Measurements from ENCODE around the gene ACSM5.
"Not testable (repeated sequence)": the region's sequence is repeated elsewhere in the genome, so short reads cannot be mapped to it uniquely, and the experiment has no call there.

ACSM5 gene

DNA sequence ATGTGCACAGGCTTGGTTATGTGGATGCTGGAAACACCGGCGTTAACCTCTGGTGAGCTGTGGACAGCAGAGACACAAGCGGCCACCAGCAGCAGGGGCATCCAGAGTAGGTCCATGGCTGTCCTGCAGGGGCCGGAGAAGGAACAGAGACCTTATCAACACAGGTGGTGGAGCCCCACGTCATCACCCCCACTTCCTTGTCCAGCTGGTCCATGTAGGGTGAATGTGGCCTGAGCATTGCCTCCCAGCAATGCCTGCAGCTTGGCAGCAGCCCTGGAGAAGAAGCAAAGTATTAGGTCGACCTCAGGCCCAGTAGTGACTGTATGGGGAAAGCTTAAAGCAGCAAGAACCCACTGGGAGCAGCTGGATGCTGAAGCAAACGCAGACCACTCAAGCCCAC, 10.1 kb upstream of the ACSM5 start:
- no peak for DNase-seq (ENCODE audit: low spot score)

DNA sequence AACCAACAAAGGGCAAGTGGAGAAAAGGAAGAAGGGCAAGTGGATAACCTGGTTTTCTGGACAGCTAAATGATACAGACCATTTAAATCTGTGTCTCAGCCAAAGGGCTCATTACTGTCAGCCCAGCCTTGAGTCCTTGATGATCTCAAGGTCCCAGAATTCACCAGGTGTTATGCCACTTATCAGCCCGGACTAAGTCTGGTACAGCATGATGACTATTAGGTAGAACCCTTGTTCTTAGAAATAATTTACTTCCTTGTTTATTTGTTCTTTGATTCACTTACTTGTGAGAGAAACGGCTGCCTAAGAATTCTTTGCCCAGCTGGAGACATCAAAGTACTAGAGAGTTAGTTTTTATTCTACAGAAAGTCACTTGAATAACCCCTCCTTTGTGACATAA, 8.3 kb upstream of the ACSM5 start:
- no peak for DNase-seq (ENCODE audit: low spot score)

DNA sequence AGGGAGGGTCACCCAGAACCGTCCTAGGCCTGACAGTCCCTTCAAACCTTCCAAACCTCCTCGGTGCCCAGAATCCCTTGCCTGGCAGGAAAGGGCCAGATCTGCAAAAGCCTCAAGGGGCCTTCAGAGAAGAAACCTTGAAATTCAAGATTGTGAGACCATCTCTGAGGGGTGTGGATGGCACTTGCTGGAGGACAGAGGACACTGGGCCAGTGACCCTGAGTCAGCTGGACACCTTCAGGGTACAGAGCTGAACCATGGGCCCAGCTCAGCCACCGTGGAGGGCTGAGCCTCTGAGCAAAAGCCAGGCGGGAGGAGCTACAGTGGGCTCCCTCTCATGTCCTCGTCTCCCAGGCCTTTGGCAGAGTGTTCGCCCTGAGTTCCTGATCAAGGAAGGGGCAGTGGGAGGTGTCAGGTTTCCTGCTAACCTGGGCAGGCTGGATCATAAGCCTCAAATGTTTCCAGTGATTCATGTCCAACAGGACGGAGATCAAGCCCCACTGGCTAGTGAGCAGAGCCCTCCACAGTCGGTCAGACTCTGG, 7.8 kb upstream of the ACSM5 start:
- no peak for DNase-seq (ENCODE audit: low spot score)

DNA sequence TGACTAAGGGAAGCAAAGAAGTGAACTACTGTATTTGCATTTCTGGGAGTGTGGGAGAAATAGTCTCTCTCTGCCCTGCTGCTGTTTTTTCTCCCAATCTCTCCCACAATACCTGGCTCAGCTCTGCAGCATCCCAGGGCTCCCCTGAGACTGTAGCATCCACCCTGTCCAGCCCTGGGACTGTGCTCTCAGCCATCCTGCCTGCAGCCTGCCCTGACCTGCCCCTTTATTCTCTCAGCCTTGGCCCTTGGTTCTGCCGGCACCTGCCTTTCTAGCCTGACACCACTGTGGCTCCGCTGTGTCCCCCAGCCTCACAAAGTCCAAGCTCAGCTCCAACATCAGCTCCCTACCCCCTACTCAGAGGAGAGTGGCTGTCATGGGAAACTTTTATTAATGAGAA, 6.7 kb upstream of the ACSM5 start:
- DNase-seq (ENCODE audit: low spot score), result no peak

DNA sequence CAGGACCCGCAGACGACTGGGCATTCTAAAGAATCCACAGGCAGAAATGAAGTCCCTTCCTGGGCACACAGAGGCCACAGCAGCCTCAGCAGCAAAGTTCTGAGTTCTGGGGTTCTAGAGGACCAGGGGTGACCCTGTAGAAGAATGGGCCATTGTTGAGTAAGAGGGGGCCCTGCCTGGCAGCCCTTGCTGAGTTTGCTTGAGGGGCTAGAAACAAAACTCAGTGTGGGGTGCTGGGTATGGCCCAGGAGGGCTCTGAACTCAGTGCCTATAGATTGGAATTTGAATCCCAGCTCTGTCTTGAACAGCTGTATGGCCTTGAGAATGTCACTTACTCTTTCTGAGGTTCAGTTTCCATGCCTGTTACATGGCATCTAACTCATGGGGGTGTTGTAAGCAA, 4.7 kb upstream of the ACSM5 start, which contains the start of gene PDILT:
Gene PDILT (minus strand): TSS at position 101 of the 400 bp plus-strand sequence. CDS start 5,437 bp downstream, outside the sequence.
- no peak for DNase-seq (ENCODE audit: low spot score)

DNA sequence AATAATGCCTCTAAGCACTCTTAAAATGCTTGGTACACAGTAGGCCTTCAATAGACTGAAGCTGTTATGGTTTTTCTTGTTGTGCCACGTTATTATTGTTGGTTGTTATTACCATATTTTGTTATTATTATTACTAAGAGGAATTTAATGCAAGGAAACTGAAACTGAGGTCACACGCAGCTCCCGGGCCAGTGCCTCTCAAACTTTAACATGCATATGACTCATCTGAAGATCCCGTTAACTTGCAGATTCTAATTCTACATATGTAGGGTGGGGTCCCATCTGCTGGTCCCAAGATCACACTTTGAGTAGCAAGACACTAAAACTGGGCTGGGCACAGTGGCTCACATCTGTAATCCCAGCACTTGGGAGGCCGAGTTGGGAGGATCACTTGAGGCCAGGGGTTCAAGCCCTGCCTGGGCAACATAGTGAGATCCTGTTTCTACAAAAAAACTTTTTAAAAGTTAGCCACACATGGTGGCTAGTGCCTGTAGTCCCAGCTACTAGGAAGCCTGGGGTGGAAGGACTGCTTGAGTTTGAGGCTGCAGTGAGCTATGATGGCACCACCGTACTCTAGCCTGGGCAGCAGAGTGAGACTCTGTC, 888 bp downstream of the ACSM5 start:
- DNase-seq (ENCODE audit: low spot score), result no peak

DNA sequence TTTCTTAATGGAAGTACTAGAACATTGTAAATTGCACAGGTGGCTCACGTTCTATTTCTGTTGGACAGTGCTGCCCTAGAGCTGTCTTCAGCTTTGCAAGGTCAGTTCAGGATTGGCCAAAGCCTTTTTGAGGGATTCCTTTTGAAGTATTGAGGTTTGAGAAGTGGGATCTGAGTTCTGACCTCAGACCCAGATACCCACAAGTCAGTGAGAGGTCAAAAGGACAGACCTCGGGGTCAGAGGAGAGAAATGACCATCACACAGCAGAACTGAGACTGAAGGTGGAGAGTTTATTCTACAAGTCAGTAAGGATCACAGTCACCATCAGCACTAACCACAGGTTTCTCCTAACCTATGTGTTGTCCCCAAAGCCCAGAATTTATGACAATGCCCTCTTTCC, 1.7 kb downstream of the ACSM5 start:
- DNase-seq (ENCODE audit: low spot score), result no peak

DNA sequence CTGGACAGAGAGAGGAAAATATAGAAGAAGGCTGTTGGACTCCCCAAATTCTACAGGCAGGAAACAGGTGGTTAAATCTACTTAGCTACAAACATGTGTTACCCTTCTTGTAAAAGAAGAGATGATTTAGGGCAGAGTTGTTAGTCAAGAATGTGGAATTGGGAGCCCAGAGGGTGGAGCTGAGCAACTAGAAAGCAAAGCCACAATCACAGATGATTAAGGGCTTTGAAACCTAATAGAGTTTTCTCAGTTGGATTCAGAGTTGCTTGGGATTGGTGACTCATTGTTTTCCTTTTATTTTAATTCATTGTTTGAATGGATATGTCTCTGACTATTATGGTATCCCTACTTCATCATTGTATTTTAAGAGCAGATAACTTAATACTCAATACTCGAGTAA, 6.2 kb downstream of the ACSM5 start:
- no peak for DNase-seq (ENCODE audit: low spot score)

DNA sequence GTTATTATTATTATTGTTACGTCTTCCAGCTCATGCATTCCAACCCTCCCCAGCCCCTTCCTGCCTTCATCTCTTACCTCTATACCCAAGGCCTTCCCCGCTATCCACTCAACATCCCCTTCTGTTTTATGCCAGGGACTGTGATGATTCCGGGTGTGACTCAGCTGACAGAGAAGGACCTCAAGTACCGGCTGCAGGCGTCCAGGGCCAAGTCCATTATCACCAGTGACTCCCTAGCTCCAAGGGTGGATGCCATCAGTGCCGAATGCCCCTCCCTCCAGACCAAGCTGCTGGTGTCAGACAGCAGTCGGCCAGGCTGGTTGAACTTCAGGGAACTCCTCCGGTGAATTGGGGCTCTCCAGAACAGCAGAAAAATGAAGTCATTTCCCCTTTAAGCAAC, 9.8 kb downstream of the ACSM5 start:
- not testable (repeated sequence) for DNase-seq (ENCODE audit: low spot score)

DNA sequence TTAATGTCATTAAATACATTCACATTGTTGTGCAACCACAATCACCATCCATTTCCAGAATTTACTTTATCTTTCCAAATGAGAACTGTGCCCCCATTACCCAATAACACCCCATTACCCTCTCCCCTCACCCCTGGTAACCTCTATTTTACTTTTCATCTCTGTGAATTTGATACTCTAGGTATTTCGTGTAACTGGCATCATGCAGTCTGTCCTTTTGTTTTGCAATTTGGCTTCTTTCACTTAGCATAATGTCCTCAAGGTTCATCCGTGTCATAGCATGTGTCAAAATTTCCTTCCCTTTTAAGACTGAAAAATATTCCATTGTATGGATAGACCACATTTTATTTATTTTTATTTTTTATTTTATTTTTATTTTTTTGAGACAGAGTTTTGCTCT, 12.4 kb downstream of the ACSM5 start:
- DNase-seq (ENCODE audit: low spot score), result not testable (repeated sequence)

DNA sequence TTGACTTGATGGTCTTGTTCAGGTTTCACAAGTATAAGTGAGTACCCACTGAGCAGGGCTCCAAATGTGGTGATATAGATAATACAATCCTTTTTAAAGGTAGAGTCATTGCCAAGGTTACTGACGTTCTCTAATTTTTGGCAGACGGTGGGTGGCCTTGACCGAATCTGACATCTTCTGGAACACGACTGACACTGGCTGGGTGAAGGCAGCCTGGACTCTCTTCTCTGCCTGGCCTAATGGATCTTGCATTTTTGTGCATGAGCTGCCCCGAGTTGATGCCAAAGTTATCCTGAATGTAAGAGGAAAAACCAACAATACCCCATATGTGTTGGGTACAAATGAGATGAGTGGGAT, 14.4 kb downstream of the ACSM5 start:
- DNase-seq (ENCODE audit: low spot score), result not testable (repeated sequence)

DNA sequence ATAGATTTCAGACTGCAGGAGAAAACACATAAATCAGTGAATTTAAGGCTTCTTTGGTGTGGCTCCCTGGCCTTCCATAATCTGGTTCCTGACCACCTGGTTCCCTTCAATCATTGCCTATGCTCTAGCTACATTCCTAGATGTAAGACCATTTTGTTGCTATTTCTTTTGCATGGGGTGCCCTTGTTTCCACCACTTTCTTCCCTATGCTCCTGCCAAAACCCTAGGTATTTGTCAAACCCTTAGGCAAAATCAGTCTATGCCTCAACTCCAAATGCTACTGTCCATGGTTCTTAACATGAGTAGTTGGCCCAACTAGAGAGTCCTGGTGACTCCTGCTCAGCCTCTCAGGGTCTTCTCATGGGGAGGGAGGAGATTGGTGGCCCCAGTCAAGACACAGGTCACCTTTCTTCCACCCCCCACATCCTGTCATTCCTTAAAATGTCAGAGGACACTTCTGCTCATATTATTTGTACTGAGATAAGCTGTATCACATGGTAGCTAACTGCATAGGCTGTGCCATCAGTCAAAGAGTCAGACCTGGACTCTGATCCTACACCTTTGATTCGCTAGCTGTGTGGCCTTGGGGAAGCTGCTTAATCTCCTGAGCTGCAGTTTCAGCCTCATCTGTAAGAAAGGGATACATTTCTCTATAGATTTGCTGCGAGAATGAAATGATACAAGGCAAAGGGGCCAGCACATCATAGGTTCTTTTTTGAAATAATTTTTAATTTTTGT, 15.0 kb downstream of the ACSM5 start:
- DNase-seq (ENCODE audit: low spot score), result no peak

DNA sequence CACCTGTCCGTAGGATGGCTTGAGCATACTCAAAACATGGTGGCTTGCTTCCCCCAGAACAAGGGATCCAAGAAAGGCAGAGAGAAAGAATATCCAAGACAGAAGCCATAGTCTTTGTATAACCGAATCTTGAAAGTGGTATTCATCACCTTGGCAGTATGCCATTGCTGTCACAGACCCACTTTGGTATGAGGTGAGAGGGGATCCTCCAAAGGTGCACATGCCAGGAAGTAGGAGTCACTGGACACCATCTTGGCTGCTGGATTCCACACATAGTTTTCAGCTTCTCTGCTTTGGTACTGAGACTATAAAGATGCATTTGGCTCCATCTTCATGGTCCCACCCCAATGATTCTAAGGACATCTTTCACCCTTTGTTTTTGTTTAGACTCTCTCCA, 18.1 kb downstream of the ACSM5 start:
- DNase-seq (ENCODE audit: low spot score), result not testable (repeated sequence)

DNA sequence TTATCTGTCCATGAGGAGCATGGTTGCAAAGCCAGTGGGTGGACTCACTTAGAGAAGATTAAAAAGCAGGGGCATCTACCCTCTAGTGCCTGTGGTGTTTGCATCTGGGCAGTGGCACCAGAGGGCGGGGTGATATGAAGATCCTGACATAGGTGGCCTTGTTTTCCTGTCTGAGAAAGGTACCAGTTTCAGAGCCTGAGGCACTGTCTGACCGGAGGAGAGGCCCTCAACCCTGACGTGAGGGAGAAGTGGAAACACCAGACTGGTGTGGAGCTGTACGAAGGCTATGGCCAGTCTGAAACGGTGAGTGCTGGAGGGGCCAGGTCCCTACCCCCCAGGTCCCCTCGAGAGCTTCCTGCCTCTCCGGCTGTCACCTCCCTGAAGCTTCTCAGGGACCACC, 20.2 kb downstream of the ACSM5 start:
- DNase-seq (ENCODE audit: low spot score), result not testable (repeated sequence)

DNA sequence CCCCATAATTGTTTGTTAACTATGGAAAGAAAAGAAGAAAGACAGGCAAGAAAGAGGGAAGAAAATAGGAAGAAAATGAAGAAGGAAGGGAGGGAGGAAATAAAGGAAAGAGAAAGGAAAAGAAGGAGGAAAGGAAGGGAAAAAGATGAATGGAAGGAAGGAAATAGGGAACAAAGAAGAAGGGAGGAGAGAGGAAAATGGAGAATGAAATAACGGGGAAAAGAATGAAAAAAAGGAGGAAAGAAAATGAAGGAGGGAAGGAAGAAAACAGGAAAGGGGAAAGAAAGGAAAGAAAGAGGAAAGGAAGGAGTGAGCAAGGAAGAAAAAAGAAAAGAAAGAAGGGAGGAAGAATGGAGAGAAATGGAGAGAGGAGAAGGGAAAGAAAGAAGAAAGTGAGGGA, 21.1 kb downstream of the ACSM5 start:
- not testable (repeated sequence) for DNase-seq (ENCODE audit: low spot score)

DNA sequence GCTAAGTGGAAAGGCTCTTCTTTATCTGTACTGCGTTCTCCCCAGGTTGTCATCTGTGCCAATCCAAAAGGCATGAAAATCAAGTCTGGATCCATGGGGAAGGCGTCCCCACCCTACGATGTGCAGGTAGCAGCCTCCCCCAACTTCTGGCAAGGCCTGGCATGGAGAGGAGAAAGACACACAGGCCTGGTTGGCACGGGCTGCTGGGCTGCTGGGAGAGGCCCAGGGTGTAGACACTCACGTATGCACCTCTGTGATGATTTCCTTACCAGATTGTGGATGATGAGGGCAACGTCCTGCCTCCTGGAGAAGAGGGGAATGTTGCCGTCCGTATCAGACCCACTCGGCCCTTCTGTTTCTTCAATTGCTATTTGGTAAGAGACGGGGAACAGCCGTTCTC, 21.6 kb downstream of the ACSM5 start:
- no peak for DNase-seq (ENCODE audit: low spot score)

DNA sequence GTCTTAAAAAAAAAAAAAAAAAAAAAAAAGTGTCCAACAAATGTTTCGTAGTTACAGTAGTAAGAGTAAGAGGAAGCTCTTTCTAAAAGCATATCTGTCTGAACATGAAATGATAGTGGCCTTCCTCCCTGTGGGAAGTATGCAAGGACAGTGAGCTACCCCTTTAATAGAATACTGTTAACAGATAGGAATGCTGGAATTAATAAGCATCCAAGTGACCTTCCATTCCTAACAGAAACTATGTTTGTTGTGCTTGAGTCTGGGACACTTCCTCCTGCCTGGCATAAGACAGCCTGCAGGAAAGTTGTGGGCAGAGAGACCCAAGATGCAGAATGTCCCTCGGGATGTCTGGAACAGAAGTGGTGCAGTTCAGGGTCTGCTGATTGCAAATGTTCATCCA, 29.6 kb downstream of the ACSM5 start:
- not testable (repeated sequence) for DNase-seq (ENCODE audit: low spot score)

DNA sequence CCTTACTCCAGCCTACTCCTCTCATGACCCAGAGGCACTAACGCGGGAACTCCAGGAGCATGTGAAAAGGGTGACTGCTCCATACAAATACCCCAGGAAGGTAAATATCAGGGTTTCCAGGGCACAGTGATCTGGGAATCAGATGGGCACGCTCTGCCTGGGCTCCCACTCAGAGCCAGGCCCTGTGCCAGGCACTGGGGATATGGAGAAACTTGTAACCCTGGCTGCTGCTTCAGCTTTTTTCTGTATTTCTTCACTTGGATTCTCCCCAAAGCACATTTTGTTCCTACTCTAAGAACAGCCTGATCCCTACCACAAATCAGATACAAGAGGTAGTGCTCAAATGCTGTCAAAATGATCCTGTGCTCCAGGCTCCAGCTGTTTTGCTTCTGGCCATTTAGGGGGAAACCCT, 30.5 kb downstream of the ACSM5 start:
- DNase-seq (ENCODE audit: low spot score), result not testable (repeated sequence)

DNA sequence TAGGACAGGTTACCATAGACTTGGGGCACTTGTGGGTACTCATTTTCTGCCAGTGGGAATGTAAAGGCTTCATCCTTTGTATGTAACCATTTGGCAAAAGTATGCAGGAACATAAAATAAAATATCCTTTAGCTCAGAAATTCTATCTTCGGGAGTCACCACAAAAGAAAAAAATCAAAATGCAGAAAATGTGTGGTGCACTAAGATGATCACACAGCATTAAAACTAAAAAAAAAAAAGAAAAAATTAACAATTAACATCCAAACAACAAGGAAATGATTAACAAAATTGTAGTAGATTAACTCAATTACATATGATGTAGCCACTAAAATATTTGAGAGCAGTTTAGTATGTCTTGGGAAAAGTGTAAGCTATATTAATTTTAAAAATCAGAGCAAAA, 31.4 kb downstream of the ACSM5 start:
- not testable (repeated sequence) for DNase-seq (ENCODE audit: low spot score)

DNA sequence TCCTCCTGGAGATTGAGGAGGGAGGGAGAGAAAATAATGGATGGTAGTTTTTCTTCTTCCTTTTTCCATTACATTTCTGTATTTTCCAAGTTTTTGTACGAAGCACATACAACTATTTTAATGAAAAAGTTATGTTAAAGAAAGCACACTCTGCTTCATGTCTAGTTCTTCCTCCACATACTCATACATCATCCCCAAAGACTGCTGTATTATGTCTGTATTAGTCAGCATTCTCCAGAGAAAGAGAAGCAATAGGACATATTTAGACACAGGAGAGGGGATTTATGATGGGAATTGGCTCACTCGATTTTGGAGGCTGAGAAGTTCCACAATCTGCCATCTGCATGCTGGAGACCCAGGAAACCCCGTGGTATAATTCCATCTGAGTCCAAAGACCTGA, 31.9 kb downstream of the ACSM5 start:
- no peak for DNase-seq (ENCODE audit: low spot score)

DNA sequence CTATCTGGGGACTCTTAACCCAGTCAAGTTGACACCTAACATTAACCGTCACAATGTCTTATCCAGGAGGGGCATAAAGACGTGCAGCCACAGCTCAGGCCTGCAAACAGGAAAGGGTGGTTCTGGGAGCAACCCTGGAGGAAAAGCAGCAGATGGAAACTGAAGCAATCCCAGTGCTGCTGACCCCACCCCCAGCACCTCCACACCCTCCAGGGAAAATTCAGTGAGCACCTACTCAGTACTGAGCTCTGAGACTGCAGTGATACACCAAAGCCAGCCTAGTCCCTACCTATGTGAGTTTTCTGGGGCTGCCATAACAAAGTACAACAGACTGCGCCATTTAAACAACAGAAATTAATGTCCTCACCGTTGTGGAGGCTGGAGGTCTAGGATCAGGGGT, 32.5 kb downstream of the ACSM5 start:
- DNase-seq (ENCODE audit: low spot score), result not testable (repeated sequence)

DNA sequence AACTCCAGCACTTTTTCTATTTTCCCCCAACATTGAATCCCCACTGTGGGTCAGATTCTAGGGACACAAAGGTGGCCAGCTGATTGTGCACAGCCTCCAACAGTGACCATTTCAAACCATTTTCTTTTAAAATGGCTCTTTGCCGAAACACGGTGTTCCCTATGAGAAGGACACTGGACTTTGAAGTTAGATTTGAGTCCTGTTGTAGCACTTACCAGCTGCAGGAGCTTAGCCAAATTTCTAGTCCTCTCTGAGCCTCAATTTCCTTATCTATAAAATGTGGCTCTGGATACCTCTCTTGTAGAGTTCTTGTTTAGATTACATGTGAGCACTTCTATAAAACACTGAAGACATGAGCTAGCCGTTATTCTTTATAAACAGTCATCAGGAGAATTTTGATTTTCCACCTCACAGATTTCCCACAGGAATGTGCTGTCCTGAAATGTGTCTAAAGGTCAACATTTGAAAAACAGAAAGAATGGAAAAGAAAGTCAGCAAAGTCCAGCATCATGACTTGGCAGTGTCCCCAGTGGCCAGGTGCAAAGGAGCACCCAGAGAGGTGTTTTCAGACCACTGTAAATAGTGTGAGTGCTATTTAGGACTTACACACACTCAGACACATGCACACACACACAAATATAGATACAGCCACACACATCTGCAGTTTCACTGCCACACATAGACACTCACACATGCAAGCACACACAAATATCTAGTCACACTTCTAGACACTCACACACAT, 37.5 kb downstream of the ACSM5 start:
- not testable (repeated sequence) for DNase-seq (ENCODE audit: low spot score)

DNA sequence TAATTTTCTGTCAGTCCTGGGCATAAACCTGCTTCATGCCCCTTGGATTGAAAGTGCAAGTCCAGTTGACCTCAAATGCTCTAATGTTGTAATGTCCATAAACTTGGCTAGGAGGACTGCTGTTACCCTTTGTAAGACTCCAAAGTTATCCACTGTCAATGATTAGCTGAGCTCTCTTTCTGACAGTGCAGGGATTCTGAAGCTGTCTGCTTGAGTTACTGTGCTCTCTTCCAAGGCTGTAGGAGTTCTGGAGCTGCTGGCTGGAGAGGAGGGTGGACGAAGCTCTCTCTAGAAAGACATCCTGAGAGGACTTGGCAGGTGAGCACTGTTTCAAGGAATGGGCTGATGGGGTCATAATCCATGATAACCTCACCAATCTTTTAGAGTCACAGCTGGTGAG, 42.0 kb downstream of the ACSM5 start, which contains the start of gene ACSM2A:
Gene ACSM2A (plus strand): TSS at position 158 of the 400 bp plus-strand sequence. CDS start 8,594 bp downstream, outside the sequence.
- not testable (repeated sequence) for DNase-seq (ENCODE audit: low spot score)

All from CD4-positive, alpha-beta T cell treated with Interleukin-15 for 4 hours (primary cell).